ENCODE measurements around the gene ZNF48.
"Not testable (repeated sequence)": the region's sequence is repeated elsewhere in the genome, so short reads cannot be mapped to it uniquely, and the experiment has no call there.

ZNF48 gene

GRCh38 chr16:30378236-30379157 lies 16.7 kb upstream of the ZNF48 start:
- peak; percentile 99 for DNase-seq

GRCh38 chr16:30379158-30379783 lies 15.9 kb upstream of the ZNF48 start:
- no peak for DNase-seq

- no peak for DNase-seq
Observed at GRCh38 chr16:30380072-30380802, 15.0 kb upstream of the ZNF48 start.

- DNase-seq, result no peak
Observed at GRCh38 chr16:30380803-30381208, 14.4 kb upstream of the ZNF48 start.

- DNase-seq, result peak; percentile 48
Observed at GRCh38 chr16:30381291-30382041, 13.8 kb upstream of the ZNF48 start.

- DNase-seq, result peak; percentile 81
Observed at GRCh38 chr16:30382111-30382881, 12.9 kb upstream of the ZNF48 start, which contains the start of gene SEPTIN1. TSS of gene SEPTIN1 (minus strand) at chr16:30382561. CDS start at chr16:30382542, 19 bp downstream.

- no peak for DNase-seq
Observed at GRCh38 chr16:30383521-30383920, 11.7 kb upstream of the ZNF48 start.

- no peak for DNase-seq
Observed at GRCh38 chr16:30394592-30395154, 547 bp upstream of the ZNF48 start.

- DNase-seq, result no peak
Observed at GRCh38 chr16:30395992-30396585, 869 bp downstream of the ZNF48 start.

GRCh38 chr16:30396627-30397026 lies 1.4 kb downstream of the ZNF48 start:
- DNase-seq, result not testable (repeated sequence)

GRCh38 chr16:30397056-30397455 lies 1.8 kb downstream of the ZNF48 start:
- no peak for DNase-seq

- no peak for DNase-seq
Observed at GRCh38 chr16:30397776-30398660, 2.8 kb downstream of the ZNF48 start.

GRCh38 chr16:30398661-30399434 lies 3.6 kb downstream of the ZNF48 start:
- DNase-seq, result no peak

- DNase-seq, result no peak
Observed at GRCh38 chr16:30399435-30400186, 4.4 kb downstream of the ZNF48 start.

- DNase-seq, result no peak
Observed at GRCh38 chr16:30401768-30402425, 6.7 kb downstream of the ZNF48 start.

- no peak for DNase-seq
Observed at GRCh38 chr16:30406795-30407101, 11.5 kb downstream of the ZNF48 start.

- DNase-seq, result peak; percentile 91
Observed at GRCh38 chr16:30407102-30407803, 12.0 kb downstream of the ZNF48 start, which contains the start of gene ZNF771. TSS of gene ZNF771 (plus strand) at chr16:30407606. CDS start at chr16:30408054, 448 bp downstream.

Data from CD4-positive, alpha-beta T cell treated with Interleukin-21 for 1 hour (primary cell).